Measurements from ENCODE around the gene COPZ1.
A peak's percentile ranks its signal among the peaks of the same experiment; 100 is the strongest.

COPZ1 gene

GRCh38 chr12:54394986-54395385 lies 70.1 kb downstream of the COPZ1 start:
- DNase-seq (ENCODE audit: low spot score), result no peak

GRCh38 chr12:54395545-54395944 lies 70.6 kb downstream of the COPZ1 start:
- DNase-seq (ENCODE audit: low spot score), result no peak

- DNase-seq (ENCODE audit: low spot score), result no peak
Measured at GRCh38 chr12:54397157-54397556, 72.2 kb downstream of the COPZ1 start.

GRCh38 chr12:54398218-54398617 lies 73.3 kb downstream of the COPZ1 start:
- DNase-seq (ENCODE audit: low spot score), result no peak

GRCh38 chr12:54398995-54399793 lies 74.3 kb downstream of the COPZ1 start:
- peak; percentile 95 for DNase-seq (ENCODE audit: low spot score)

GRCh38 chr12:54401119-54401518 lies 76.2 kb downstream of the COPZ1 start:
- no peak for DNase-seq (ENCODE audit: low spot score)

Data from ecto neural progenitor cell (in vitro differentiated cells).